ENCODE measurements around the gene FHIT.

The FHIT gene

GRCh38 chr3:60772584-60772983, 478.7 kb downstream of the FHIT start:
- H3K9ac ChIP-seq (ENCODE audit: low read depth, low read length): no peak overlapping the region
- peaks cover 15% of the 10 kb centered on the region for H3K4me1 ChIP-seq (ENCODE audit: control insufficient read depth, insufficient read depth, low read length)
- no peak overlapping the region for H3K4me3 ChIP-seq (ENCODE audit: low read depth, low read length)

GRCh38 chr3:60771766-60772165, 479.5 kb downstream of the FHIT start:
- H3K9ac ChIP-seq (ENCODE audit: low read depth, low read length): no peak overlapping the region
- H3K9me3 ChIP-seq (ENCODE audit: control insufficient read depth, insufficient read depth, low read length): peaks cover 11% of the 10 kb centered on the region
- H3K4me1 ChIP-seq (ENCODE audit: control insufficient read depth, insufficient read depth, low read length): peaks cover 15% of the 10 kb centered on the region
- no peaks in the 10 kb centered on the region for H3K27me3 ChIP-seq (ENCODE audit: control insufficient read depth, insufficient read depth, low read length)
- no peaks in the 10 kb centered on the region for H3K36me3 ChIP-seq (ENCODE audit: control insufficient read depth, insufficient read depth, low read length)
- no peak overlapping the region for H3K4me3 ChIP-seq (ENCODE audit: low read depth, low read length)

More at GRCh38 chr3:60772584-60772983, 478.7 kb downstream of the FHIT start:
- no peaks in the 10 kb centered on the region for H3K27me3 ChIP-seq (ENCODE audit: control insufficient read depth, insufficient read depth, low read length)
- peaks cover 11% of the 10 kb centered on the region for H3K9me3 ChIP-seq (ENCODE audit: control insufficient read depth, insufficient read depth, low read length)
- no peaks in the 10 kb centered on the region for H3K36me3 ChIP-seq (ENCODE audit: control insufficient read depth, insufficient read depth, low read length)

- Histone ChIP-seq H3K9me3 (ENCODE audit: control insufficient read depth, insufficient read depth, low read length) (peaks cover 11% of the 10 kb centered on the region), H3K9ac (ENCODE audit: low read depth, low read length) (no peak overlapping the region), H3K36me3 (ENCODE audit: control insufficient read depth, insufficient read depth, low read length) (no peaks in the 10 kb centered on the region), H3K4me3 (ENCODE audit: low read depth, low read length) (no peak overlapping the region), H3K27me3 (ENCODE audit: control insufficient read depth, insufficient read depth, low read length) (no peaks in the 10 kb centered on the region), H3K4me1 (ENCODE audit: control insufficient read depth, insufficient read depth, low read length) (peaks cover 15% of the 10 kb centered on the region)
Measured at GRCh38 chr3:60770532-60770931, 480.7 kb downstream of the FHIT start.

GRCh38 chr3:60767536-60767935, 483.7 kb downstream of the FHIT start:
- Histone ChIP-seq H3K36me3 (ENCODE audit: control insufficient read depth, insufficient read depth, low read length) (no peaks in the 10 kb centered on the region), H3K4me3 (ENCODE audit: low read depth, low read length) (no peak overlapping the region), H3K4me1 (ENCODE audit: control insufficient read depth, insufficient read depth, low read length) (peaks cover 15% of the 10 kb centered on the region), H3K9me3 (ENCODE audit: control insufficient read depth, insufficient read depth, low read length) (no peaks in the 10 kb centered on the region), H3K27me3 (ENCODE audit: control insufficient read depth, insufficient read depth, low read length) (no peaks in the 10 kb centered on the region), H3K9ac (ENCODE audit: low read depth, low read length) (no peak overlapping the region)

- H3K4me3 ChIP-seq (ENCODE audit: low read depth, low read length): no peak overlapping the region
- no peaks in the 10 kb centered on the region for H3K36me3 ChIP-seq (ENCODE audit: control insufficient read depth, insufficient read depth, low read length)
- H3K27me3 ChIP-seq (ENCODE audit: control insufficient read depth, insufficient read depth, low read length): no peaks in the 10 kb centered on the region
- no peak overlapping the region for H3K9ac ChIP-seq (ENCODE audit: low read depth, low read length)
- peaks cover 5% of the 10 kb centered on the region for H3K4me1 ChIP-seq (ENCODE audit: control insufficient read depth, insufficient read depth, low read length)
- H3K9me3 ChIP-seq (ENCODE audit: control insufficient read depth, insufficient read depth, low read length): no peaks in the 10 kb centered on the region
Measured at GRCh38 chr3:60765776-60766175, 485.5 kb downstream of the FHIT start.

GRCh38 chr3:60764870-60765269, 486.4 kb downstream of the FHIT start:
- Histone ChIP-seq H3K4me3 (ENCODE audit: low read depth, low read length) (no peak overlapping the region), H3K9ac (ENCODE audit: low read depth, low read length) (no peak overlapping the region), H3K36me3 (ENCODE audit: control insufficient read depth, insufficient read depth, low read length) (no peaks in the 10 kb centered on the region), H3K27me3 (ENCODE audit: control insufficient read depth, insufficient read depth, low read length) (no peaks in the 10 kb centered on the region), H3K4me1 (ENCODE audit: control insufficient read depth, insufficient read depth, low read length) (no peaks in the 10 kb centered on the region), H3K9me3 (ENCODE audit: control insufficient read depth, insufficient read depth, low read length) (no peaks in the 10 kb centered on the region)

- Histone ChIP-seq H3K9me3 (ENCODE audit: control insufficient read depth, insufficient read depth, low read length) (no peaks in the 10 kb centered on the region), H3K4me1 (ENCODE audit: control insufficient read depth, insufficient read depth, low read length) (no peaks in the 10 kb centered on the region), H3K4me3 (ENCODE audit: low read depth, low read length) (no peak overlapping the region)
Measured at GRCh38 chr3:60760145-60760544, 491.1 kb downstream of the FHIT start.

GRCh38 chr3:60759439-60759838, 491.8 kb downstream of the FHIT start:
- no peaks in the 10 kb centered on the region for H3K36me3 ChIP-seq (ENCODE audit: control insufficient read depth, insufficient read depth, low read length)
- H3K4me1 ChIP-seq (ENCODE audit: control insufficient read depth, insufficient read depth, low read length): no peaks in the 10 kb centered on the region
- no peak overlapping the region for H3K4me3 ChIP-seq (ENCODE audit: low read depth, low read length)
- no peaks in the 10 kb centered on the region for H3K27me3 ChIP-seq (ENCODE audit: control insufficient read depth, insufficient read depth, low read length)
- H3K9ac ChIP-seq (ENCODE audit: low read depth, low read length): no peak overlapping the region
- no peaks in the 10 kb centered on the region for H3K9me3 ChIP-seq (ENCODE audit: control insufficient read depth, insufficient read depth, low read length)

More at GRCh38 chr3:60760145-60760544, 491.1 kb downstream of the FHIT start:
- no peak overlapping the region for H3K9ac ChIP-seq (ENCODE audit: low read depth, low read length)
- H3K27me3 ChIP-seq (ENCODE audit: control insufficient read depth, insufficient read depth, low read length): no peaks in the 10 kb centered on the region
- no peaks in the 10 kb centered on the region for H3K36me3 ChIP-seq (ENCODE audit: control insufficient read depth, insufficient read depth, low read length)

GRCh38 chr3:60758831-60759230, 492.4 kb downstream of the FHIT start:
- Histone ChIP-seq H3K9me3 (ENCODE audit: control insufficient read depth, insufficient read depth, low read length) (no peaks in the 10 kb centered on the region), H3K9ac (ENCODE audit: low read depth, low read length) (no peak overlapping the region), H3K36me3 (ENCODE audit: control insufficient read depth, insufficient read depth, low read length) (no peaks in the 10 kb centered on the region), H3K27me3 (ENCODE audit: control insufficient read depth, insufficient read depth, low read length) (no peaks in the 10 kb centered on the region), H3K4me3 (ENCODE audit: low read depth, low read length) (no peak overlapping the region), H3K4me1 (ENCODE audit: control insufficient read depth, insufficient read depth, low read length) (no peaks in the 10 kb centered on the region)

- Histone ChIP-seq H3K27me3 (ENCODE audit: control insufficient read depth, insufficient read depth, low read length) (no peaks in the 10 kb centered on the region), H3K9ac (ENCODE audit: low read depth, low read length) (no peak overlapping the region), H3K4me1 (ENCODE audit: control insufficient read depth, insufficient read depth, low read length) (no peaks in the 10 kb centered on the region), H3K9me3 (ENCODE audit: control insufficient read depth, insufficient read depth, low read length) (no peaks in the 10 kb centered on the region), H3K4me3 (ENCODE audit: low read depth, low read length) (no peak overlapping the region), H3K36me3 (ENCODE audit: control insufficient read depth, insufficient read depth, low read length) (no peaks in the 10 kb centered on the region)
Measured at GRCh38 chr3:60758171-60758570, 493.1 kb downstream of the FHIT start.

GRCh38 chr3:60757724-60758123, 493.5 kb downstream of the FHIT start:
- no peak overlapping the region for H3K9ac ChIP-seq (ENCODE audit: low read depth, low read length)
- no peaks in the 10 kb centered on the region for H3K27me3 ChIP-seq (ENCODE audit: control insufficient read depth, insufficient read depth, low read length)
- H3K36me3 ChIP-seq (ENCODE audit: control insufficient read depth, insufficient read depth, low read length): no peaks in the 10 kb centered on the region
- H3K4me3 ChIP-seq (ENCODE audit: low read depth, low read length): no peak overlapping the region
- H3K9me3 ChIP-seq (ENCODE audit: control insufficient read depth, insufficient read depth, low read length): no peaks in the 10 kb centered on the region
- no peaks in the 10 kb centered on the region for H3K4me1 ChIP-seq (ENCODE audit: control insufficient read depth, insufficient read depth, low read length)

- Histone ChIP-seq H3K4me3 (ENCODE audit: low read depth, low read length) (no peak overlapping the region), H3K9me3 (ENCODE audit: control insufficient read depth, insufficient read depth, low read length) (no peaks in the 10 kb centered on the region), H3K9ac (ENCODE audit: low read depth, low read length) (no peak overlapping the region), H3K36me3 (ENCODE audit: control insufficient read depth, insufficient read depth, low read length) (no peaks in the 10 kb centered on the region), H3K4me1 (ENCODE audit: control insufficient read depth, insufficient read depth, low read length) (no peaks in the 10 kb centered on the region), H3K27me3 (ENCODE audit: control insufficient read depth, insufficient read depth, low read length) (no peaks in the 10 kb centered on the region)
Measured at GRCh38 chr3:60756241-60757030, 494.8 kb downstream of the FHIT start.
